ENCODE measurements around the gene CHST1.

DNA sequence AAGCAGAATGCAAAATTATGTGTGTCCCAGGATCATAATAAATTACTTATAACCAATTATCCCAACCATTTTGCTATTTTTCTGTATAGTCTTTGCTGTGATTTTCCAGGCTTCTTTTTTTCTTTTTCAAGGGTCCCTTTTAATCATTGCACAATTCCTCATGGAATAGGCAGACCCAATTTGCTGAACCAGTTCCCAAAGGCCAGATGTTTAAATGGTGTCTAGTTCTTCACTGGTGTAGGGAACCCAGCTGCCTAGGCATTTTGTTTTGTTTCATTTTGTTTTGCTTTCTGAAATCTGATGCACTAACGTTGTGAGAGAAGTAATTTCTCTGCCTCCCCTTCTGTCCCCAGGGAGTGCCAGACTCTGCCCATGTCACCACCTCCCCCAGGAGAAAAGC lies 60.4 kb downstream of the CHST1 start:
- no peak for TF ChIP-seq EP300 (IDR thresholded peaks at IDR 0.05; ENCODE audit: borderline replicate concordance)
- TF ChIP-seq, protein P1, sequence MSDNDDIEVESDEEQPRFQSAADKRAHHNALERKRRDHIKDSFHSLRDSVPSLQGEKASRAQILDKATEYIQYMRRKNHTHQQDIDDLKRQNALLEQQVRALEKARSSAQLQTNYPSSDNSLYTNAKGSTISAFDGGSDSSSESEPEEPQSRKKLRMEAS (IDR thresholded peaks at IDR 0.05): no peak
- no peak for TF ChIP-seq RAD21 (IDR thresholded peaks at IDR 0.05; ENCODE audit: low read depth)
- no peak for TF ChIP-seq YY1 (IDR thresholded peaks at IDR 0.05; ENCODE audit: low read depth)
- TF ChIP-seq, protein P2, sequence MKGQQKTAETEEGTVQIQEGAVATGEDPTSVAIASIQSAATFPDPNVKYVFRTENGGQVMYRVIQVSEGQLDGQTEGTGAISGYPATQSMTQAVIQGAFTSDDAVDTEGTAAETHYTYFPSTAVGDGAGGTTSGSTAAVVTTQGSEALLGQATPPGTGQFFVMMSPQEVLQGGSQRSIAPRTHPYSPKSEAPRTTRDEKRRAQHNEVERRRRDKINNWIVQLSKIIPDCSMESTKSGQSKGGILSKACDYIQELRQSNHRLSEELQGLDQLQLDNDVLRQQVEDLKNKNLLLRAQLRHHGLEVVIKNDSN (IDR thresholded peaks at IDR 0.05): no peak
- TF ChIP-seq, protein P3, sequence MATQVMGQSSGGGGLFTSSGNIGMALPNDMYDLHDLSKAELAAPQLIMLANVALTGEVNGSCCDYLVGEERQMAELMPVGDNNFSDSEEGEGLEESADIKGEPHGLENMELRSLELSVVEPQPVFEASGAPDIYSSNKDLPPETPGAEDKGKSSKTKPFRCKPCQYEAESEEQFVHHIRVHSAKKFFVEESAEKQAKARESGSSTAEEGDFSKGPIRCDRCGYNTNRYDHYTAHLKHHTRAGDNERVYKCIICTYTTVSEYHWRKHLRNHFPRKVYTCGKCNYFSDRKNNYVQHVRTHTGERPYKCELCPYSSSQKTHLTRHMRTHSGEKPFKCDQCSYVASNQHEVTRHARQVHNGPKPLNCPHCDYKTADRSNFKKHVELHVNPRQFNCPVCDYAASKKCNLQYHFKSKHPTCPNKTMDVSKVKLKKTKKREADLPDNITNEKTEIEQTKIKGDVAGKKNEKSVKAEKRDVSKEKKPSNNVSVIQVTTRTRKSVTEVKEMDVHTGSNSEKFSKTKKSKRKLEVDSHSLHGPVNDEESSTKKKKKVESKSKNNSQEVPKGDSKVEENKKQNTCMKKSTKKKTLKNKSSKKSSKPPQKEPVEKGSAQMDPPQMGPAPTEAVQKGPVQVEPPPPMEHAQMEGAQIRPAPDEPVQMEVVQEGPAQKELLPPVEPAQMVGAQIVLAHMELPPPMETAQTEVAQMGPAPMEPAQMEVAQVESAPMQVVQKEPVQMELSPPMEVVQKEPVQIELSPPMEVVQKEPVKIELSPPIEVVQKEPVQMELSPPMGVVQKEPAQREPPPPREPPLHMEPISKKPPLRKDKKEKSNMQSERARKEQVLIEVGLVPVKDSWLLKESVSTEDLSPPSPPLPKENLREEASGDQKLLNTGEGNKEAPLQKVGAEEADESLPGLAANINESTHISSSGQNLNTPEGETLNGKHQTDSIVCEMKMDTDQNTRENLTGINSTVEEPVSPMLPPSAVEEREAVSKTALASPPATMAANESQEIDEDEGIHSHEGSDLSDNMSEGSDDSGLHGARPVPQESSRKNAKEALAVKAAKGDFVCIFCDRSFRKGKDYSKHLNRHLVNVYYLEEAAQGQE (IDR thresholded peaks at IDR 0.05; ENCODE audit: low read depth): no peak
- no peak for TF ChIP-seq FOXM1 (IDR thresholded peaks at IDR 0.05; ENCODE audit: borderline replicate concordance, low read depth)
- no peak for TF ChIP-seq NFIC (IDR thresholded peaks at IDR 0.05)
- TF ChIP-seq CEBPB (IDR thresholded peaks at IDR 0.05): no peak
- TF ChIP-seq TAF1 (IDR thresholded peaks at IDR 0.05; ENCODE audit: low read depth): no peak
- no peak for TF ChIP-seq ZBTB7A (IDR thresholded peaks at IDR 0.05; ENCODE audit: low read depth)
- no peak for TF ChIP-seq CREB1 (IDR thresholded peaks at IDR 0.05; ENCODE audit: low read depth)

Measured in Ishikawa (cell line).